Neural crest cell (in vitro differentiated cells): Measurements from ENCODE around the gene DRC1. TPM values are rescaled to one million over a fixed set of nuclear protein-coding genes. Genes with fewer than 3 reads are reported as not detected.

Source experiments
- DNase-seq: peaks from one replicate; pipeline ENCODE4 v3.0.0; 2021; ENCODE audit warnings: low read depth, mixed read lengths, low spot score
- H3K27ac Mint-ChIP-seq: one replicate; pipeline ENCODE4 v1.8.0; 2021; ENCODE audit warnings: mild to moderate bottlenecking, mixed read lengths; ENCODE audit not compliant: unreplicated experiment
- H3K27me3 Mint-ChIP-seq: 2 replicates; pipeline ENCODE4 v1.8.0; 2021; ENCODE audit warnings: low read depth, mild to moderate bottlenecking, mixed read lengths
- H3K36me3 Mint-ChIP-seq: 2 replicates; pipeline ENCODE4 v1.8.0; 2021; ENCODE audit warnings: low read depth, mild to moderate bottlenecking, mixed read lengths
- H3K4me1 Mint-ChIP-seq: 2 replicates; pipeline ENCODE4 v1.8.0; 2021; ENCODE audit warnings: mixed read lengths
- H3K4me3 Mint-ChIP-seq: one replicate; pipeline ENCODE4 v1.8.0; 2021; ENCODE audit warnings: mild to moderate bottlenecking, mixed read lengths
- H3K9me3 Mint-ChIP-seq: 2 replicates; pipeline ENCODE4 v1.8.0; 2021; ENCODE audit warnings: mixed read lengths
- CTCF ChIP-seq: fragments of 200-600 bp; sonication (generic); conservative IDR thresholded peaks from 2 replicates; pipeline ENCODE4 v1.5.0; 2021; ENCODE audit warnings: antibody characterized with exemption, mild to moderate bottlenecking
- total RNA-seq: library from RNA; stranded (reverse); gene quantifications from 2 replicates; pipeline ENCODE4 v1.2.1, GENCODE V29; 2021

DRC1 gene
- total RNA-seq, 1 donor from 2014 or later, result 0.30 TPM

- H3K9me3 Mint-ChIP-seq, result no peaks in the 10 kb centered on the region
- no peak for TF ChIP-seq CTCF
- H3K4me3 Mint-ChIP-seq, result no peak overlapping the region
- no peak for DNase-seq
- H3K4me1 Mint-ChIP-seq, result no peaks in the 10 kb centered on the region
- no peaks in the 10 kb centered on the region for H3K27me3 Mint-ChIP-seq
- no peaks in the 10 kb centered on the region for H3K36me3 Mint-ChIP-seq
- H3K27ac Mint-ChIP-seq, result peak overlapping the region; percentile 47
Measured at GRCh38 chr2:26483957-26484565, 82.3 kb downstream of the DRC1 start.

GRCh38 chr2:26484579-26484978 lies 82.9 kb downstream of the DRC1 start:
- TF ChIP-seq CTCF, result no peak
- Mint-ChIP-seq H3K27me3 (no peaks in the 10 kb centered on the region), H3K4me1 (no peaks in the 10 kb centered on the region), H3K4me3 (no peak overlapping the region), H3K9me3 (no peaks in the 10 kb centered on the region), H3K27ac (no peak overlapping the region), H3K36me3 (no peaks in the 10 kb centered on the region)
- DNase-seq, result no peak

GRCh38 chr2:26485099-26485498 lies 83.4 kb downstream of the DRC1 start:
- H3K36me3 Mint-ChIP-seq, result no peaks in the 10 kb centered on the region
- no peak for DNase-seq
- H3K9me3 Mint-ChIP-seq, result no peaks in the 10 kb centered on the region
- H3K4me3 Mint-ChIP-seq, result no peak overlapping the region
- no peaks in the 10 kb centered on the region for H3K4me1 Mint-ChIP-seq
- no peak overlapping the region for H3K27ac Mint-ChIP-seq
- H3K27me3 Mint-ChIP-seq, result no peaks in the 10 kb centered on the region
- TF ChIP-seq CTCF, result no peak

- Mint-ChIP-seq H3K36me3 (no peaks in the 10 kb centered on the region), H3K4me1 (no peaks in the 10 kb centered on the region), H3K9me3 (no peaks in the 10 kb centered on the region), H3K4me3 (no peak overlapping the region), H3K27me3 (no peaks in the 10 kb centered on the region), H3K27ac (no peak overlapping the region)
- no peak for TF ChIP-seq CTCF
- no peak for DNase-seq
Measured at GRCh38 chr2:26485725-26486418, 84.2 kb downstream of the DRC1 start.

GRCh38 chr2:26486789-26487188 lies 85.1 kb downstream of the DRC1 start:
- TF ChIP-seq CTCF, result no peak
- Mint-ChIP-seq H3K4me1 (no peaks in the 10 kb centered on the region), H3K27ac (no peak overlapping the region), H3K9me3 (no peaks in the 10 kb centered on the region), H3K36me3 (no peaks in the 10 kb centered on the region), H3K4me3 (no peak overlapping the region), H3K27me3 (no peaks in the 10 kb centered on the region)
- no peak for DNase-seq
